HG03457 (cell line): ENCODE data around the gene LCN6.

Source experiments
- ATAC-seq: cut with Tn5 transposase; IDR thresholded peaks from one replicate; pipeline ENCODE4 v1.9.1; 2021; ENCODE audit warnings: moderate number of reproducible peaks; ENCODE audit not compliant: unreplicated experiment

Gene LCN6

GRCh38 chr9:136726631-136727191 lies 21.6 kb downstream of the LCN6 start:
- no peak for ATAC-seq

DNA sequence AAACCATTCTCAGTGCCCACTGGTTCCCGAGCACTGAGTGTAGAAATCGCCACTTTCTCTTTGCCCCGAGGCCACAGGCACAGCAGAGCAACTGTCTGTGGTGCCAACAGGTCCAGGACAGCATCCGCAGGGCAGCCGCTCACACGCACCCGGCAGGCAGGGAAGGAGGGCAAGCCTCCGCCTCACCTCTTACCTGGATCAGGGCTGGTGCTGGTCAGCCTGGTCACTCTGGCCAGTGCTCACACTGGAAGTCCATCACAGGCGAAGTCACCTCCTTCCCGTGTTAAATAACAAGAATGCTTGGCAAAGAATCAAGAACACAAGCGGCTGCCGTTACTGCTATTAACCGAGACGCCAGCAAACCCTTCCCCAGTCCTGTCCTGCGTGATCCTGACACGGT lies 22.2 kb downstream of the LCN6 start:
- ATAC-seq: no peak

DNA sequence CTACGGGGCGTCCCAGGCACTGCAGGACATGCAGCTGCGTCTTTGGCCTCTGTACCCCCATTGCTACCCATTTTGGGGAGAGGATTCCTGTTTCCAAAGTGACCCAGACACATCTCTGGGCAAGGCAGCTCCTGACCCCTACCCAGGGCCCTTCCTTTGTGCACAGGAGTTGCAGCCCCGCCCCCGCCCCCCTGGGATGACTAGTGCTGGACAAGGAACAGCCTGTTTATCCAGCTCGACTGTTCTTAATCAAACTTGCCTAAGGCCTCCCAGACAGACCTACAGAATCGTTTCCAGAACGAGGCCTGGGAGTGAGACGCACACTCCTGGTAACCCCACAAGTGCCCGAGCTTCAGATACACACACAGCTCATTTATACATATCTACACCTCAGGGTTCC lies 22.7 kb downstream of the LCN6 start:
- ATAC-seq: no peak

DNA sequence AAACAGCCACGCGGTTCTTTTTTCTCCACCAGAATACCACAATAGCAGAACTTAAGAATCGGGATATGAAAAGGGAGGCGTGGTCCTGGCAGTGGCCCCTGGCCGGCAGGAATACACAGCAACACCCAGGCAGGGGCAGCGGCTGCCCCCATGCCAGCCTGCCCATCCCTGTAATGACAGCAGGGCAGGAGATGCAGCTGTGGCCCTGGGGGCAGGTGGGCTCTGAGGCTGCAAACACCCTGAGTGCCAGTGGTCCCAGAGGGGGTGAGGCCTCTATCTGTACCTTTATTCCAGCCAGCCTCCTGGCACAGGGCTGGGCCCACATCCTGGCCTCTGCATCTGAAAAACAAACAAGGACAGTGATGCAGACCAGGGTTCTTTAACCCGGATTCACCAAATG lies 23.6 kb downstream of the LCN6 start:
- ATAC-seq: no peak

GRCh38 chr9:136723989-136724388 lies 24.3 kb downstream of the LCN6 start:
- ATAC-seq: no peak

GRCh38 chr9:136723362-136723976 lies 24.9 kb downstream of the LCN6 start:
- ATAC-seq: no peak

DNA sequence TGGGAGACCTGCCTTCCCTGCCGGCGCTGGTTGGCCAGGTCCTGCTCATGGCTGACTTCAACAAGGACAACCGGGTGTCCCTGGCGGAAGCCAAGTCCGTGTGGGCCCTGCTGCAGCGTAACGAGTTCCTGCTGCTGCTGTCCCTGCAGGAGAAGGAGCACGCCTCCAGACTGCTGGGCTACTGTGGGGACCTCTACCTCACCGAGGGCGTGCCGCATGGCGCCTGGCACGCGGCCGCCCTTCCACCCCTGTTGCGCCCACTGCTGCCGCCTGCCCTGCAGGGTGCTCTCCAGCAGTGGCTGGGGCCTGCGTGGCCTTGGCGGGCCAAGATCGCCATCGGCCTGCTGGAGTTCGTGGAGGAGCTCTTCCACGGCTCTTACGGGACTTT lies 25.4 kb downstream of the LCN6 start:
- no peak for ATAC-seq

DNA sequence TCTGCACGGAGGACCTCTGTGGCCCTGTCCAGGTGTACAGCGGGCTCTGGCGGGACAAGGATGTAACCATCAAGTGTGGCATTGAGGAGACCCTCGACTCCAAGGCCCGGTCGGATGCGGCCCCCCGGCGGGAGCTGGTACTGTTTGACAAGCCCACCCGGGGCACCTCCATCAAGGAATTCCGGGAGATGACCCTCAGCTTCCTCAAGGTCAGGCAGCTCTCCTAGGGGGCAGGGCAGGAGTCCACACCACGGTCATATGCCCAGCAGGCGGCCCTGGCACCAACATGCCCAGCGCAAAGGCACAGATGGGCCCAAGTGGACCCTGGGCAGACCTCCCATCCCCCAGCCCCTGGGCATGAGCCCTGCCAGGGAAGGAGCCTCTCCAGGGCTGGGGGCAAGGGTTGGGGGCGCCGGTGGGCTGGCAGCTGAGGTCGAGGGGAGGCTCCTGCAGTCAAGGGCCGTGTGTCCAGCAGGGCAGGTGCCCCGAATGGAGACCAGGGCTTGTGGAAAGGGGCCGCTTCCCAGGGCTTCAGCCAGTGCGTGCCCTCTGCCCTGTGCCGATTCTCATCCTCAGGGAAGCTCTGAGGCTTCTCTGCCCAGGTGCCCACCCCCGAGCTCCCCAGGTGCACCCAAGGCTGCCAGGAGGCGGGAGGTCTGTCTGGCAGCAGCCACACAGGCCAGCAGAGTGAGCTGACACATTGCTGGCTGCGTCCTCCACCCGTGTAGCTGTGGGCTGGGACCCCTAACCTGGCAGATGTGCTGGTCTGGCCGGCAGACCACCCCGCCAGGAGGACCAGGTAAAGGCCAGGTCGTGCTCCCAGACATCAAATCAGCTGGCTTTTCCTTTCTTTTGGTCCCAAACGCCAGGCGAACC lies 26.0 kb downstream of the LCN6 start:
- ATAC-seq: no peak

DNA sequence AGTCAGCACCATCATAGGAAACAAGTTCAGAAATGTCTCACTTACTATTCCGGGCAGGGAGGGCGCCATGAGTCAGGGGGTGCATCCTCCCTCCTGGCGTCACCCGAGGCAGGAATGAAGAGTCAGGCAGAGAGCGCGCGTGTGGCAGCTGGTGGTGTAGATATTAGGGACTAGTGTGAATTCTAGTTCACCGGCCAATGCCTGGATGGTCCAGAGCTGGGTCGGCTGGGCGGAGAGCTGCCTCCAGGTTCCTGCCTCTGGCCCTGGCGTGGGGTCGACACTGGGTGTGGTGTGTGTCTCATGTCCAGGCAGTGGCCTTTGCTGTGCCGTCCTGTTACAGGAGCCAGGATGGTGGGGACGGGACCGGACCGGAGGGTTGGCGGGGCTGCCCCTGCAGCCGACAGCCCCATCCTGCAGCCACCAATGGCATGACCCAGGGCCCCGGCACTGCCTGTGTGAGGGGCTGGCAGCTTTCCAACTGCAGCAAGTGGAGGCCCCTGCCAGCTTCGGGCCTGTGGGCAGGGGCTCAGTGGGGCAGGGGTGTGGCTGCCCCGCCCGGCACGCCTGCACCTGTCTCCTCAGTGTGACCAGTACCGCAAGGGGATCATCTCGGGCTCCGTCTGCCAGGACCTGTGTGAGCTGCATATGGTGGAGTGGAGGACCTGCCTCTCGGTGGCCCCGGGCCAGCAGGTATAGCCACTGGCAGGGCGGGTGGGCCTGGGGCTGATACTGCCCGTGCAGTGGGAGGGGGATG lies 26.8 kb downstream of the LCN6 start:
- no peak for ATAC-seq

- ATAC-seq: no peak
Observed at GRCh38 chr9:136720898-136721338, 27.4 kb downstream of the LCN6 start.

DNA sequence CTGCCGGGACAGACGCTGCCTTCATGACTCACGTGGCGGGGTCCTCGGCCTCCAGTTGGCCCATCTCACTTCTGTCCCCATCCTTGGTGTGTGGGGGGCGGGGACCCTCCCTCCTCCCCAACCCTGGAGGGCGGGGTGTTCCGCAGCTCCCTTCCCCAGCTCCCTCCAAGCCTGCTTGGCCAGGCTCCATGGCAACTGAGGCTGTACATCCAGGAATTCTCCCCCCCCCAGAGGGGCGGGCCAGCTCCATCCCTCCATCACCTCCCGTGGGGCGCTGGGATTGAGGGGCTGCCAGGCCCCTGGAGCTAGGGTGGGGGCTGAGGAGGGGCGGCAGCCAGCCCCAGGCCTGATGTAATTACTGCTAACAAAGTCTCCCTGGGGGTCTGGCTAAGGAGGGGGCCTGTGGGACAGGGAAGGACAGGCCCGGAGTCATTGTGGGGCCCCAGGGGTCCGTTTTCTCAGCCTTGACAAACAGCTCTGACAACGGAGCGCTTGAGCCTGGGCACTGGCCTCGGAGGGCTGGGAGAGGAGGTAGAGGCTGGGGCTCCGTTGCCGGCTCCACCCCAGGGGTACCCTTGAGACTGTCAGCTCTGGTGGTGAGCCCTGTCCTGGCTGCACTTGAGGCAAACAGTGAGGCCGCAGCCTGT lies 28.0 kb downstream of the LCN6 start:
- no peak for ATAC-seq

- no peak for ATAC-seq
Observed at GRCh38 chr9:136719195-136719880, 29.0 kb downstream of the LCN6 start.

DNA sequence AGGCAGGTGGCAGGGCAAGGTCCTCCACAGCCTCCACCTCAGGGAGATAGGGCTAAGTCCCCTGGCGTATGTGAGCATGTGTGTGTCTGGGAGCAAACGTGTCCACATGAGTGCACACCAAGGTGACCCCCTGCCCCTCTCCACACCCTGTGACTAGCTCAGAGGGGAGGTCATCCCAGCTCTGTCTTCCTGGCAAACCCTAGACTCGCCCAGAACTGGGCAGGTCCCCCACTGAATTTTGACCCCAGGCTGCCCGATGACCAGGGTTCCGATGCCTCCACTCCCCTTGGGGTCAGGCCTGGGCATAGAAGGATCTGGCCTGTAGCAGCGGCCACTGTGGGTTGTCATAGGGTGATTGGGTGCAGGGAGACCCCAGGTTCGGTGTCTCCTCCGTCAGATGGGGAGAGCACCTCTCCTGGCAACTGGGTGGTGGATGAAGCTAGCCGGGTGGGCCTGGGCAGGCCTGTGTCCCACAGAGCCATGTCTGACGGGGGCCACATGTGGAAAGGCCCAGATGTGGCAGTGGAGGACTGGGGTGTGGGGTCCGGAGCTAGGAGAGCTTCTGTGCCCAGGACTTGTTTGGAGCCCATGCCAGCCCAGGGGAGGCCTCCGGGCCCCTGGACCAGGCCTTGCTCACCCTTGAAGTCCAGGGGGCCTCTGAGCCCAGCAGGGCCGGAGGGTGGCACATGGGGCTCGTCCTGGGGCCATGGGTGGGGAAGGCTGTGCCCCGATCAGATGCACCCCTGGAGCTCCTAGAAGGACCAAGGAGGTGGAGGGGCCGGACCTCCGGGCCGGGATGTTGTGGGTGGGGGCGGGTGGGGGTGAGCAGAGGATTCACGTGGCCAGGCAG lies 29.8 kb downstream of the LCN6 start:
- no peak for ATAC-seq

- ATAC-seq: no peak
Observed at GRCh38 chr9:136717399-136717798, 30.9 kb downstream of the LCN6 start.

DNA sequence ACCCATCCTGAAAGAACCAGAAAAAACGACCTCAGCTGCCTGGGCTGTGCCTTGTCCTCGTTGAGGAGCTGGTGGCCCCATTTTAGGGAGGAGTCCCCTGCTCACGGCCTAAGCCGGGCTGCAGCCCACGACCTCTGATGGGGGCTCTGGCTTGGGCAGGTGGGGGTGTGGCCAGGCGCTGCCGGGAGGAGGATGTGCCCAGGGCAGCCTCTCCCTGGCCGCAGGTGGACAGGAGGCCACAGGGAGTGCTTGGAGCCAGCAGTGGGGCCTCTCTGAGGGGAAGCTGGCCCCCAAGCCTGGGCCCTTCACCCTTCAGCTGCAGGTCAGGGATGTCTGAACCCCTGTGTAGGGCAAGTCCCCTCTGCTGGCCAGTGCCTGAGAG lies 33.4 kb downstream of the LCN6 start:
- ATAC-seq: no peak

DNA sequence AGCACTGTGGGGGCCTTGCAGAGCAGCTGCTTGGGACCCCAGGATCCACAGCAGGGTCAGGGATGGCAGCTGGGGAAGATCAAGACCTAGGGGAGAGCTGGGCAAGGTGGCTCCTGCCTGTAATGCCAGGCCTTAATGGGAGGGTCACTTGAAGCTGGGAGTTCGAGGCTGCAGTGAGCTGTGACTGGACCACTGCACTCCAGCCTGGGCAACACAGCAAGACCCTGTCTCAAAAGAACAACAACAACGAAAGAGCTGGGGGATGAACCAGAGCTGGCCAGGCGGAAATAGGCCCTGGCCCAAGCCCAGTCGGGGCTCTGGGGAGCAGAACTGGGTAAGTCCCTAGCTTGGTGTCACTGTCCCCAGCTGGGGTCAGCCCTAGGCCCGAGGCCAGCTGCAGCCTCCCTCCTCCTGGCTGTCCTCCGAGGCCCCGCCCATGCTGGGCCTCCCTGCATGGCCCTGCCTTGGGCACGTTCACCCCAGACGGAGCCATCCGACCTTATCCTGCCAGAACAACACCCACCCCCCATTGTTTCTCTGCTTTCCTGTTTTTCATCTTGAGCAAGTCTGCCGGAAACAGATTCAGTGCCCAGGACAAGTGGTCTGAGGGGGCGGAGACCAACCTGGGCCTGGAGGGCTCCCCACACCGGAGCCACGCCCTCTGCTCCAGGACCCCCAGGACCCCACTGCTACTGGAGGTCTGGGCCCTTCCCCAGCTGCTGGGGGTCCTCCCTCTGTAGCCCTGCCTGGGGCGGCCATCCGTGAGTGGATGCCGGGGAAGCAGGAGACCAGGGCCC lies 34.0 kb downstream of the LCN6 start:
- ATAC-seq: no peak

DNA sequence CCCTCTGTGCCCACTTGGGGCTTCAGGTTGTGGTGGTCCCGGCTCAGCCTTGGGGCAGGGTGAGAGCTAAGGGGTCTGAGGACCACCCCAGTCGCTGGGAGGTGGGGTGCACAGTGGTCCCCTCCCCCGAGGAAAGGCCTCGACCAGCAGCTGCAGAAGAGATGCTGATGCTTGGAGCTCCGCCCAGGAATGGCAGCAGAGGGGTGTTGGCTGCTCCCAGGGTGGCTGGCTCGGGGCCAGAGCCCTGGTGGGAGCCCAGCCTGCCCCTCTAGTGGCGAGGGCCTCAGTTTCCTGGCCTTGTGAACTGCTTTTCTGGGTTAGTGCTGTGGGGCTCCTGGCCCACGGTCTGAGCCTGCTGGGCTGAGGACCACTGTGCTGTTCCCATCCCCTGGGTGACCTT lies 34.8 kb downstream of the LCN6 start:
- ATAC-seq: no peak

DNA sequence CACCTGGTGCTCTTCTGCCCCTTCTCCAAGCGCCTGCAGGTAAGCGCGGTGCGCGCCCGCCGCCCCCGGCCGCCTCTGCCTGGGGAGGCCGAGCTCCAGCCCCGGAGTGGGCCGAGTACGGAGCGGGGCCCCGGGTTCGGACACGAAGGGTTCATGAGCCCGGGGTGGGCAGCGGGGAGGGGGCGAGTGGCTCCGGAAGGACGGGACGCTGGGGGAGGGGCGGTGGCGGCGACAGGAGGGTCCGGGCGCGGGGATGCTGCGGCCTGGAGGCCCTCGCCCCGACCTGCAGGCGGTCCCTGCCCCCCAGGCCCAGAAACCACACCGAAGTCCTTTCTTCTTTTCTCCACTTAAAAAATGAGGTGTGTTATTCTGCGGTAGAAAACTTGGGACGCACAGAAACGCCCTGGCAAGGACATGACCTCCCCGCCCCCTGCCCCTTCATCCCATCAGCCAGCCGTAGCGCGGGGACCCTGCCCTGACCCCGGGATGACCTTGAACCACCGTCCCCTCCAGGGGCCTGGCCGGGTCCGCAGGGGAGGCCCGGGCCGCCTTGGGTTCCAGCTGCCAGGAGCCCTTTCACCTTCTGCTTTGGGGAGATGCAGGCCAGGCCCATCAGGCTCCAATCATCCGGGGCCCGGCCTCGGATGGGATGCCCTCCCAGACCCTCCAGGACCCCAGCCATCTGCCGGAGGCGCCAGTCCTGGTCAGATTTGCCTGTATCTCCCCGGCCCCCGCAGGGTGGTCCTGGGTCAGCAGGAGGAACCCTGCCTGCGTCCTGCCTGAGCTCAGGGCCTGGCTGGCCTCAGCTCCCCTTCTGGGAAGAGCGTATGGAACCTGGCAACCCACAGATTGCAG lies 35.4 kb downstream of the LCN6 start:
- no peak for ATAC-seq
